Smooth muscle cell of the brain vasculature (primary cell): ENCODE measurements around the gene BPIFA2.
"Not testable (repeated sequence)": the region's sequence is repeated elsewhere in the genome, so short reads cannot be mapped to it uniquely, and the experiment has no call there.

ENCODE experiments used
- DNase-seq: peaks from one replicate; pipeline ENCODE4 v3.0.0-alpha.2; 2012; ENCODE audit warnings: low read depth, low spot score

Gene BPIFA2

GRCh38 chr20:33167859-33168258, at the start of gene BPIFA2:
BPIFA2 (plus strand) TSS chr20:33168159; CDS start chr20:33169146, 987 bp downstream.
- no peak for DNase-seq

GRCh38 chr20:33119725-33120720, 47.9 kb upstream of the BPIFA2 start:
- no peak for DNase-seq

DNA sequence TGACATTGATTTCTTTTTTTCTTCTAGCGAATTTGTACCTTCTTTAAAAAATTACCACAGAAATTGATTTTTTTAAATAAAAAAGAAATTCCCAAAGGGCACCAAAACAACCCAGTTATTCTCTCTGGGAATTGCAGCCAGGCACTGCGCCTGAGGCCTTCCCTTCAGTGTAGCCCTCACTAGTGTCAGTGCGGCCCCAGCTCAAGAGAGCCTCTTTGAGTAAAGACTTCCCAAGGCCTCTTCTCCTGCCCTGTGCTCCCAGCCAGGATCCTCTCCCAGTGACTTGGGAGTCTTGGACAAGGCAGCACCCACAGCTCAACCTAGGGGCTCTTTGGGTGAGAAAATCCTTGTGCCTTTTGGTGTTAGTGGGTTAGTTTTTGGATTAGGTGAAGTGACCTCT, 47.0 kb upstream of the BPIFA2 start:
- no peak for DNase-seq

- DNase-seq, result not testable (repeated sequence)
Observed at GRCh38 chr20:33122297-33122696, 45.7 kb upstream of the BPIFA2 start.

DNA sequence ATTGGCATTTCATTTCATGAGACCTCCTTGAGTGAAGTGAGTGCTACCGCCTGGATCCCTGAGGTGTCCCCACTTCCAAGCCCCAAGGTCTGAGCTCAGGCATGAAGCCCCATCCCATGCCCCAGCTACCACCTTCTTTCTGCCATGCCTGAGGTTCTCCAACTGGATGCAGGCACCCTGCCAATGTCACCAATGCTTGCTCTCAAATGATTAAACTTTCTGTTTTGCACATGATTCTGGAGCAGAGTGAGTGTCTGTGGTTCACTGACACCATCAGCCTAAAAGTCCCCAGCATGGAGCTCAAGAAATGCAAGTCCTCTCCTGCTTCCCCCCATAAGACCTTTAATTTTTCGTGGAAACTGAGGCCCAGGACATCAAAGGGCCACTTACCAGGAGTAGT, 43.7 kb upstream of the BPIFA2 start:
- DNase-seq, result no peak

GRCh38 chr20:33124994-33125393, 43.0 kb upstream of the BPIFA2 start:
- no peak for DNase-seq

- DNase-seq, result no peak
Observed at GRCh38 chr20:33125983-33126382, 42.0 kb upstream of the BPIFA2 start.

GRCh38 chr20:33127422-33128097, 40.4 kb upstream of the BPIFA2 start:
- no peak for DNase-seq

- DNase-seq, result no peak
Observed at GRCh38 chr20:33130568-33131061, 37.3 kb upstream of the BPIFA2 start.

DNA sequence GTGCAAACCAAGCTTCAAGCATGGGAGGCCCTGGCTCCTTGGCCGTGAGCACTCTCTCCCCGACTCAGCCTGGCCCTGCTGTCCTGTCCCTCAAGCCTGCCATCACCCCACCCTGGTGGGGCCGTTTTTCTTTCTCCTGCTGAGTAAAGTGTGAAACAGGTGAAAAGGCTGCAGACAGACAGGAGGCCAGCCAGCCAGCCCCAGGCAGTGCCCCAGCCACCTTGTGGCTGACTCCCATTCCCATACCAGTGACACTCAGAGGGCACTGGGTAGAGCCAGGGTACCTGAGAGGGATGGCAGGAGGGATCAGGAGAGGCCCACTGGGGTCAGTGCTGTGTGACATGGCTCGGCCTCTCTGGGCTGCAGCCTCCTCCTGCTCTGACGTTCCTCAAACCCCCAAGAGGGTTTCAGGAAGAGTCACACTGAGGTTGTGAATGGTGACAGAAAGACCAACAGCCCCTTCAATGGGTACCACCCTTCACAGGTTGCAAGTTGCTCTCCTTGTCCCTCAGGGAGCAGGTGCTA, 35.9 kb upstream of the BPIFA2 start:
- no peak for DNase-seq

DNA sequence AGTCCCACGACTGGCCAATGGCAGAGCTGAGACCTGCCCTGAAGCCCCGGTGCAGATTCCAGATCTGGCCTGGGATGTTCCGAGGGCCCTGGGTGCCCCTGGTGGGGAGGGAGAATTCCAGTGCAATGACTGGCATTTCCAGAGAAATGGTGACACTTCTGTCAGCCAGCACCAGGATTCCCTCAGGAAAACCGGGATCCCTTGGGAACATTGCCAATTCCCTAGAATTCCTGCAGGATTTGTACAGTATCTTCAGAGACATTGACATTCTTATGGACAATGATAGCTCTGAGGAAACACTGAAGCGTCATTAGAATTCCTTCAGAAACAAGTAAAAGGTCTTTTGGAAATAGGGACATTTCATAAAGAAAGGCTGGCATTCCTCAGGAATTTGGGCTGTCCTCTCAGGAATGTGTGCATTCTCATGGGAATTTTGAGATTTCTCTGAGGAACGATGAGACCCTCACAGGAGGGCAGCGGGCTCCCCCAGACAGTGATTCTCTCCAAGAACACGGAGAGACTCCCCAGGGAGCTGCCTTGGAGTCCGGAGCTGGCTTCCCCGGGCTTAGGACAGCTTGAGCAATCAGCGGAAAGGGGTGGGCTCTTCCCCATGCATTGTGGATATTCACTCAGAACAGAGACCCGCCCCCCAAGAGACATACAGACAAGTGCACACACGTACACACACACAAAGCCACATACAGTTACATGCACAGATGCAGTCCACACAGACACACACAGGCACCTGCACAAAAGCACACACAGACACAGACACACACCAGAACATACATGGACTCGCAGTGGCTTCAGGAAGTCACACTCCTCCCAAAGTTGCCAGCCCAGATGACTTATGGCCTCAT, 35.2 kb upstream of the BPIFA2 start:
- DNase-seq, result no peak

- DNase-seq, result no peak
Observed at GRCh38 chr20:33133373-33133941, 34.5 kb upstream of the BPIFA2 start.

DNA sequence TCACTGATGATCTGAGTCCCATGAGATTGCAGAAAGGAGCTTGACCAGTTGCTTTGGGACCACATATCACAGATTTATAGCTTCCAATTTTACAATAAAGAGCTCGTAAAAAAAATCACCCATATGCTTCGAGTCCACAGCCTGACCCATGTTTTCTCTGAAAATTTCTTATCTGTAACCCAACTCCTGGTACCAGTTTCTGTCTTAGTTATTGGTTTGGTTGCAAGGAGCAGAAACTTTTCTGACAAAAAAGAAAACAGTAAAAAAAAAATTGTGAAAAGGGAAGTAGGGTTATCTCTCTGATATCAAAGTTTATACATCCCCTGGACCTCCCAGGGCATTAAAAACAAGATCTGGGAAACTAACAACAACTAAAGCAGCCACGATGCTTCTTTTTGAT, 30.8 kb upstream of the BPIFA2 start:
- no peak for DNase-seq

DNA sequence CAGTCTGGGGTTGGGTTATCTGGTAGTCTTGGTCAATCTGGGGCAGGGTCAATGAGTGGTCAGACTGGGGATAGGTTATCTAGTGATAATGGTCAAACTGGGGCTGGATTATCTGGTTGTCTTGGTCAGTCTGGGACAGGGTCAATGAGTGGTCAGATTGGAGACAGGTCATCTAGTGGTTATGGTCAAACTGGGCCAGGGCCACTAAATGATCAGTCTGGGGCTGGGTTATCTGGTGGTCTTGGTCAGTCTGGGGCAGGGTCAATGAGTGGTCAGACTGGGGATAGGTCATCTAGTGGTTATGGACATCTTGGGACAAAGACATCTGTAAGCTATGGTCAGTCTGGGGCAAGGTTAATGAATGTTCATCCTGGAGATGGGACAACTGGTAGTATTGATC, 28.5 kb upstream of the BPIFA2 start:
- DNase-seq, result no peak

DNA sequence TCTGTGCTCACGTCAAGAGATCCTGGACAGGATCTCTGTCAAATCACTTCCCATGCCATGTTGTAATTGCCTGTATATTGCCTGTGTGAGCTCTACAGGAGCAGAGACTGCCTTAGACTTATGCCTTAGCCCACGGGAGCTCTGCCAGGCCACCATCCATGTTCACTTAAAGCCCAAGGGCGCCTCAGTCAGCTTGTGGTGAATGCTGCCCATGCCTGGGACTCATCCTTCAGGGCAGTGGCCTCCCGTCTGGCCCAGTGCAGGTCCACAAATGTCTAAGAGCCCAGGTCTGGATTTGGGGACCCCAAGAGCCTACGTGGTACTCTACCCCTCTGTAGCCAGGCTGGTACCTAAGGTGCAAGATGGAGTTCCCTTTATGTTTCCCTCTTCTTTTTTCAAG, 22.4 kb upstream of the BPIFA2 start:
- no peak for DNase-seq

DNA sequence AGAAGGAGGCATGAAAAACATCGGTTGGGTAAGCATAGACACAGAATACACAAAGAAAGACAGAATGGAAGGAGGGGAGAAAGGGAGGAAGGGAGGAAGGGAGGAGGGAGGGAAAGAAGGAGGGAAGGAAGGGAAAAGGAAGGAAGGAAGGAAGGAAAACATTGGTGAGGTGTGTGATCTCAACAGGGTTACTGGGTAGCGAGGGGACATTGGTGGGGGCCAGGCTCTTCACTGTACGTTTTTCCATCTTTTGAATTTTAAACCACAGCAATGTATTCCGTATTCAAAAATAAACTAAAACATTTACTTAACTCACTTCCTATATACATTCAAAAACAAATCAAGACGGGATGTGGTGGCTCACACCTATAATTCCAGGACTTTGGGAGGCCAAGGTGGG, 20.7 kb upstream of the BPIFA2 start:
- no peak for DNase-seq

DNA sequence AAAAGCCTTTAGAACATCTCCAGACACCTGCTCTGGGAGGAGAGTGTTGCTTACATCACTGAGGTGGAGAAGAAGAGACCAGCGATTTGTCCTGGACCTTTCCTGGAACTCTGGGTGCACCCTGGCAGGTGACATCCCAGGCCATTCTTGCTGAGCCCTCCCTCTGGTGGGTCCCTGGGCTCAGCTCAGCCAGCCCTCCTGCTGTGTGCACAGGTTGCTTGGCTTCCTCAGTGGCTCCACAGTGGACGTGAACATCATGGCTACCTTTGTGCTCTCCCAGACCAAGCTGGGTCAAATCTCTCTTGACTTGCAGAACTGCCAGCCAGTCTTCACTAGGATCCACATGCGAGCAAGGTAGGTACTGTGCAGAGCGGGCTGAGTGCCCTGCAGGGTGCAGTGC, 19.9 kb upstream of the BPIFA2 start:
- no peak for DNase-seq

DNA sequence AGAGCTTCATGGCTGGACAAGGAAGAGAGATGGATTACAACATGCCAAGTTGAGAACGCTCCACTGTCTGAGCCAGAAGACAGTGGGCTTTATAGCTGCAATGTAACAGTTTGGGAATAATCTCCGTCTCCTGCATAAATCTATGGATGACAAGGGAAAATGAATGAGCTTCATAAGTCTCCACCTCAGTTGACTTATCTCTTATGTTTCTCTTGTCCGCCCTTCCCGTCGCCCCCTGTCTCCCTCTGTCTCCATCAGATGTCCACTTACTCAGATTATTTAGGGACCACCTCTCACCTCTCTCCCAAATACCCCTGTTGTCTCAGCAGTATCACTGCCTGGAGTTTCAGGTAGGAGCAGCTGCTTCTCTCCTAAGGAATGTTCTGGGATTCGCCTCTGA, 13.7 kb upstream of the BPIFA2 start:
- no peak for DNase-seq

GRCh38 chr20:33158637-33159385, 9.1 kb upstream of the BPIFA2 start:
- DNase-seq, result no peak

GRCh38 chr20:33159713-33160112, 8.2 kb upstream of the BPIFA2 start:
- DNase-seq, result no peak
